GM21717 (cell line): ENCODE results near the gene STK17A.
"Not testable (repeated sequence)": the region's sequence is repeated elsewhere in the genome, so short reads cannot be mapped to it uniquely, and the experiment has no call there.

ENCODE experiments used
- ATAC-seq: cut with Tn5 transposase; IDR thresholded peaks from one replicate; pipeline ENCODE4 v1.9.1; 2021; ENCODE audit warnings: mild to moderate bottlenecking, moderate library complexity; ENCODE audit not compliant: unreplicated experiment

The STK17A gene

DNA sequence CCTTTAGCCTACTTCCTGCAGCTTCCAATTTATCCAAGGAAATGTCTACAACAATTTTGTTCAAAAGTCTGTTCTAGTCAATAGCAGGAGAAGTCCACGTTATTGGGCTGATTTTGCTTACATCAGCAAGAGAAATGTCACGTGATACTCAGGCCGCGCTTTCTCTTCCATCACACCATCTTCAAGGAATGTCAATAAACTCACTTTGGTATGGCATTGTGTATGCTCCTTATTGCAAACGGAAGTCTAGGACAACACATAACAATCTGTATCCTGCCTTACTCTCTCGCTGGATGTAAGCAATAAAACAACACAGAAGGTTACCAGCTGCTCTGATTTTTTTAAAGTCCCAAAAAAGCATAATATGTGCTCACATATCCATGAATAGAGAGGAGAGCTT is 17.1 kb upstream of the STK17A start:
- ATAC-seq, result no peak

DNA sequence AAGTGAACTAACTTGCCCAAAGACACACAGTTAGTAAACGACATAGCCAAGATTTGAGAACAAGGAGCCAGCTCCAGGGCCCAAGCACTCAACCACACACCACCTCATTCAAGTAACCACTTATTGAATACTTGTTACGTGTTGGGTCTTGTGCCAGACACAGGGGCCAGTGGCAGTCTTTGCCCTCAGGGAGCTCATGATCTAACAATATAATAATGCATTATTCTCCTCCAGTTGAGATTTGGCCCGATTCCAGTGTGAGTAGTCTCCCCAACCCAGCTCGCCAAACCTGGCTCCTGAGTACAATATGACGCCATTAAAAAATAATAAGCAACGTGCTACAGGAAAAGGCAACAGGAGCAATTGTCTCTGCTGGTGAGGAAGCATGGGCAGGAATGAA is 14.4 kb upstream of the STK17A start:
- no peak for ATAC-seq

GRCh38 chr7:43569424-43569823 is 13.5 kb upstream of the STK17A start:
- peak; percentile 47 for ATAC-seq

DNA sequence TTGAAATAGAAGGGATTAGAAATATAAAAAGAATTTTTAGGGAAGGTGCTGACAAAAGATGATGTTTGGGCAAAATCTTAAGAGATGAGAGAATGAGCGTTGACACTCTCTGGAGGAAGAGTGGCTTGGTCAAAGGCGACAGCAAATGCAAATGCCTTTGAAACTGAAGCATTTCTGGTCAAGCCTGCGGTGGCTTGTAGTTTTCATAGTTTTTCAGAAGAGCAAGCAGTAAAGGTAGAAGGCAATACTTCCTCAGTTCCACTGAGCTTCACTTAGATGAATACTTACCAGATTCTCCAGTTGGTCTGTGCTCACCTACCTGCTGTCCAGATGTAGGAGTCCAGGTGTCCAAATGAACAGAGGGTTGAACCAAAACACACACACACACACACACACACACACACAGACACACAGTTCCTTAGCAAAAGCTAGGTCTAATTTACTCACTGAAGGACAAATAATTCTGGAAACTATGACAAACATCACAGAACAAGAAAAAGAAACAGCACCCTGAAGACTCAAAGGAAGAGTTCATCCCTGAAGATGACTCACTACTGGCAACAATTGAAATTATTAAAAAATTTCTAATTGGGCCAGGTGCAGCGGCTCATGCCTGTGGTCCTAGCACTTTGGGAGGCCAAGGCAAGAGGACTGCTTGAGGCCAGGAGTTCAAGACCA is 12.1 kb upstream of the STK17A start:
- no peak for ATAC-seq

DNA sequence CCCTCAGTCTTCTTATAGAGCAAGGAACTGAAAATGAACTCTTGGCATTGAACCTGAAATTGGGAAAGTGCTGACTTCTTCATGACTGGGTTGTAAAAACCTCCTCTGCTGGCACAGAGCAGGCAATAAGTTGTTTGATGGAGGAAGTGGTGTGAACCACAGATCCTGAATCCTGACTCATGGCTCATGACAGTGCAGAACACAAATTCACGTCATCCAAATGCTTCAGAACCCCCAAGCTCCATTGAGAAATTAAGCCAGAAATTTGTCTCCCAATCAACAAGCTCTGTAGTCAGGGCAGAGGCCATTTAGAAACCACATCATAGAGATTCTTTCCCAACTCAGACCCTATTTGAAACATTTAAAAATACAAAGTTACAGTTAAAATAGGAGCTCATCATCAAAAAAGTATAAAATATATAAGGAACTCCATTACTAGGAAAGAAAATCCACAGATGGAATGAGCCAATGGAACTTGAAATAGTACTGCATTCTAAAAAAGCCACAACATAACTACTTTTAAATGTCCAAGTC is 10.3 kb upstream of the STK17A start:
- peak; percentile 72 for ATAC-seq

- ATAC-seq, result not testable (repeated sequence)
Observed at GRCh38 chr7:43573832-43574231, 9.1 kb upstream of the STK17A start.

GRCh38 chr7:43575506-43575905 is 7.4 kb upstream of the STK17A start:
- no peak for ATAC-seq

DNA sequence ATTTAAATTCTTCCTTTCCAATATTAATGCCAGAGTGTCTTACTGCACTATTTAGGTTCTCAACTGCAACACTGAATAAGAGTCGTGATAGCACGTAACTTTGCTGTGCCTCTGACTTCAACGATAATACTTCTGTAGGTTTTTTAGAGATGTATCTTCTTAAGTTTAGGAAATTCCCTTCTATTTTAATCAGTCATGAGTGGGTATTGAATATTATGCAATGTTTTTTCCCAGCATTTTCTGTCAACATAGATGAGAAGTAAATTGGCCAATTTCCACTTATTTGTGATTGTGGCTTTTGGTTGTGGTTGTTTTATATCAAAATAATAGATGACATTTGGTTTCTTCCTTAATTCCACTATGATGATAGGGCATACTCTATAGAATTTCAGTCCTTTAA is 6.7 kb upstream of the STK17A start:
- no peak for ATAC-seq

- ATAC-seq, result no peak
Observed at GRCh38 chr7:43577485-43577951, 5.4 kb upstream of the STK17A start.

GRCh38 chr7:43583424-43584194 is 701 bp downstream of the STK17A start:
- ATAC-seq, result peak; percentile 12

DNA sequence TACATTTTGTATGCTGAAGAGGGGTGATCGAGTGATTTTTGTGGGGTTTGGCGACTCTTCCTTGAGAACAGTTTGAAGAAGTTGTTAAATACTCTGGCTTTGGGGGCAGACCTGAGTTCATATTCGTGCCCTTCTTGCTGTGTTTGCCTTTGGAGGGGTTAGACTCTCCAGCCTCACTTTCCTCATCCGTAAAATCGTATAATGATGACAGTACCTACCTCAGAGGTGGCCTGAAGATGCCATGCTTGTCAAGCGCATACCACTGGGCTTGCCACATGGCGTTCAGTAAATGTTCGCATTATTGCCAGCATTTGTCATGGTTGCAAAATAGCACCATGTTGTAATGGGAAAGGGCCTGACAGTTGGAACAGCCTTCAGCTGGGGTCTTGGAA is 1.3 kb downstream of the STK17A start:
- no peak for ATAC-seq

- not testable (repeated sequence) for ATAC-seq
Observed at GRCh38 chr7:43584733-43585132, 1.8 kb downstream of the STK17A start.

GRCh38 chr7:43585562-43585961 is 2.7 kb downstream of the STK17A start:
- no peak for ATAC-seq

DNA sequence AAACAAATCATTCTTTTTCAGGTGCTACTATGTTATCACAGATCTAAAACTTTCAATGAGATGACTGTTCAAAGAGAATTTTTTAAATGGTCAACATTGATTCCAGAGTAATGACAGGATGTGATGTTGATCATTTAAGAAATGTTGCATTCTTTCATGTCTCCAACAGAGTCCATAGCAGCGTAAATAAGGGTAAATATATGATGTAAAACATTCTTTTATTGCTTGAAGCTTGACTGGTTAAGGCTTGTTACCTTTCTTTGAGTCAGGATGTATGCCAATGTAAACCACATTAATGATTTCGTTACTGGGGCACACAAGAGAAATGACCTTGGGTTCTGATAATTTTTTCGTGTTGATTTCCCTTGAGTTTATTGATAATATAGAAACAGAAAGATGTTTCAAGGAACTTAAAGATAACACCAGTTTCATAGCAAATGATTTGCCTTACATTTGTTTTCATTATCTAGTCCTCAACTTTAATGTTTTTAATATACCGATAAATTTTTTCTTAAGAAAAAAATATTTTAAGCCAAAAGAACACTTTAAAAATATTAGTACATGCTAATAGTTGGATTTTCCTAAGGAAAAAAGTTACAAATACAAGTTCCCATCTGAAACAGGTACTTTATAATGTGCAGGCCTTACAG is 3.5 kb downstream of the STK17A start:
- no peak for ATAC-seq

DNA sequence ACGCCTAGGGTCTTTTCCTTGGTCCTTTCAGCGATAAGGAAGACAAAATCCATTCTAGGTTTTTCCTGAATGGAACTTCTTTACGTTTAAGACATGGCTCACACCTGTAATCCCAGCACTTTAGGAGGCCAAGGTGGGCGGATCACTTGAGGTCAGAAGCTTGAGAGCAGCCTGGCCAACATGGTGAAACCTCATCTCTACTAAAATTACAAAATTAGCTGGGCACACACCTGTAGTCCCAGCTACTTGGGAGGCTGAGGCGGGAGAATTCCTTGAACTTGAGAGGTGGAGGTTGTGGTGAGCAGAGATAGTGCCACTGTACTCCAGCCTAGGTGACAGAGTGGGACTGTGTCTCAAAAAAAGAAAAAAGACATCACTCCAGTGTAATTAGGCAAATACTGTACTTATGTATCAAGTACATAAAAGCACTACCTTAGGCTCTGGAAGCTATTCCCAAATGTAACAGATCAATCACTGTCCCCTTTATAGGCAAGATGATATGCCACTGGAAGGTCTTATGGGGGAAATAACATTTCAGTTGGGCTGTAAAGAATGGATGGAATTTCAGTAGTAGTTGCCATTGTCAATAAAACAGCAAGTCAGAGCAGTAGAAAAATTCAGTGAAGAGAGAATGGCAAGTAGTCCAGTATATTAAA is 5.7 kb downstream of the STK17A start:
- no peak for ATAC-seq

GRCh38 chr7:43589133-43589478 is 6.2 kb downstream of the STK17A start:
- ATAC-seq, result no peak

DNA sequence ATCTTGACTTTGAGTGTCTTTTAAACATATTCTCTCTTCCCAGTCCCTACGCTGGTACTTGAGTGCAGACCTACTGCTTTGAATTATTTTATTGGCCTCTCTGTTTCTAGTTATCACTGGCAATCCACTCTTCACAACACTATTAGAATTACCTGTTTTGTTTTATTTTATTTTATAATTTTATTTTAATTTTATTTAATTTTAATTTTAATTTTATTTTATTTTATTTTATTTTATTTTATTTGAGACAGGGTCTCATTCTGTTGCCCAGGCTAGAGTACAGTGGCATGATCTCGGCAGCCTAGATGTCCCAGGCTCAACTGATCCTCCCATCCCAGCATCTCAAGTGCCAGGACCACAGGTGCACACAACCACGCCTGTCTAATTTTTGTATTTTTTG is 6.8 kb downstream of the STK17A start:
- no peak for ATAC-seq

DNA sequence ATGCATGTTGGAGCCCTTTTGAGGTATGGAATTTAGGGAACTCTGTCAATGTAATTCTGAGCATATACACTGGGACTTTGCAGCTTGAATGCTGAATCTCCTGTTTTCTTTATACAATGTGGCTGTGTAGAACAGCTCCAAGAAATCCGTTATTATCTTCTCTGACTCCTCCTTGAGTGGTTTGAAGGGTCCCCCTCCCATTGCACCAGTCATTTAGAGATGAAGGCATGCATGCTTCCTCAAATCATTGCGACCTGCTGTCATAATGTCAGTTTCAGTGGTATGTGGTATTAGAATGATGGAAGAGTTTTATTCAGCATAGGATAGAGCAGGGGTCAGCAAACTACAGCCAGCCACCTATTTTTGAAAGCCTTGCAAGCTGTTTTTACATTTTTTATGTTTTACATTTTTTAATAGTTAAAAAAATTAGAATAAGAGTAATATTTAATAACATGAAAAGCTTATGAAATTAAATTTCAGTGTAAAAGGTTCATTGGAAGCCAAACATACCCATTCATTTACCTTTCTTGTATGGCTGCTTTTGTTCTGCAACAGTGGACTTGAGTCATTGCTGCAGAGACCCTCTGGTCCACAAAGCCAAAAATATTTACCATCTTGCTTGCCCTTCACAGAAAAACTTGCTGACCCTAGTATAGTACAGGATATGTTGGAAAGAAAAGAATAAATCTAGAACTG is 8.1 kb downstream of the STK17A start:
- ATAC-seq, result peak; percentile 67

GRCh38 chr7:43591558-43592180 is 8.8 kb downstream of the STK17A start:
- ATAC-seq, result no peak

DNA sequence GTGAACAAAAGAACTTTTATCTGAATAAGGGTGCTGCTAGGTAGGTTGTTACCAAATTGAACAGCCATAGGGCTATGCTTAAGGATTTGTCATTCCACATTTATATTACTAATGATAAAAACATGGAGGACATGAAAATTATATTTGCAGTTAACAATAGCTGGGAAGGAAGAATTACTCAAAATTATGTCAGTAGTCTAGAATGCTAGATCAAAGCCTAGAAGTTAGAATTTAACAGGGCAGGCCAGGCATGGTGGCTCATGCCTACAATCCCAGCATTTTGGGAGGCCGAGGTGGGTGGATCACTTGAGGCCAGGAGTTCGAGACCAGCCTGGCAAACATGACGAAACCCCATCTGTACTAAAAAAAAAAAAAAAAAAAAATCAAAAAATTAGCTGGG is 9.4 kb downstream of the STK17A start:
- no peak for ATAC-seq
